ENCODE results near the gene DFFA.

DFFA gene

GRCh38 chr1:10472220-10473144 lies at the start of gene DFFA:
Gene DFFA, minus strand, starts transcription at chr1:10472529. Its CDS starts 71 bp downstream, at chr1:10472458.
- H3K36me3 ChIP-seq (ENCODE audit: insufficient read depth, insufficient read length, low read length), result peaks cover 31% of the 10 kb centered on the region

GRCh38 chr1:10521537-10522157 lies 49.3 kb upstream of the DFFA start:
- Histone ChIP-seq H3K36me3 (ENCODE audit: insufficient read depth, insufficient read length, low read length) (peaks cover 6% of the 10 kb centered on the region), H3K9me3 (ENCODE audit: insufficient read depth, low read length) (no peaks in the 10 kb centered on the region), H3K9ac (ENCODE audit: insufficient read length, low read depth) (no peak overlapping the region), H3K4me1 (ENCODE audit: insufficient read depth, insufficient read length) (peaks cover 5% of the 10 kb centered on the region), H3K4me3 (ENCODE audit: insufficient read length, low read depth) (no peak overlapping the region), H3K27me3 (ENCODE audit: insufficient read depth, insufficient read length) (no peaks in the 10 kb centered on the region)
- TF ChIP-seq YY1 (IDR thresholded peaks at IDR 0.05; ENCODE audit: insufficient read depth, insufficient read length), result no peak
- no peak for TF ChIP-seq ZNF274 (IDR thresholded peaks at IDR 0.05; ENCODE audit: low read depth, low read length)
- TF ChIP-seq SUZ12 (IDR thresholded peaks at IDR 0.05; ENCODE audit: extremely low read depth, insufficient read depth, insufficient read length), result no peak
- no peak for DNase-seq (ENCODE audit: low read depth, low spot score)

More at GRCh38 chr1:10472220-10473144, at the start of gene DFFA:
- TF ChIP-seq YY1 (IDR thresholded peaks at IDR 0.05; ENCODE audit: insufficient read depth, insufficient read length) (no peak), SUZ12 (IDR thresholded peaks at IDR 0.05; ENCODE audit: extremely low read depth, insufficient read depth, insufficient read length) (no peak), ZNF274 (IDR thresholded peaks at IDR 0.05; ENCODE audit: low read depth, low read length) (no peak)
- Histone ChIP-seq H3K9me3 (ENCODE audit: insufficient read depth, low read length) (no peaks in the 10 kb centered on the region), H3K9ac (ENCODE audit: insufficient read length, low read depth) (peak within 1 kb of the TSS; percentile 88), H3K4me3 (ENCODE audit: insufficient read length, low read depth) (peak within 1 kb of the TSS; percentile 84), H3K4me1 (ENCODE audit: insufficient read depth, insufficient read length) (no peaks in the 10 kb centered on the region), H3K27me3 (ENCODE audit: insufficient read depth, insufficient read length) (no peaks in the 10 kb centered on the region)
- peak; percentile 92 for DNase-seq (ENCODE audit: low read depth, low spot score)

GRCh38 chr1:10520952-10521351 lies 48.6 kb upstream of the DFFA start:
- no peaks in the 10 kb centered on the region for H3K9me3 ChIP-seq (ENCODE audit: insufficient read depth, low read length)
- TF ChIP-seq YY1 (IDR thresholded peaks at IDR 0.05; ENCODE audit: insufficient read depth, insufficient read length) (no peak), ZNF274 (IDR thresholded peaks at IDR 0.05; ENCODE audit: low read depth, low read length) (no peak), SUZ12 (IDR thresholded peaks at IDR 0.05; ENCODE audit: extremely low read depth, insufficient read depth, insufficient read length) (no peak)
- no peak for DNase-seq (ENCODE audit: low read depth, low spot score)

GRCh38 chr1:10520497-10520896 lies 48.2 kb upstream of the DFFA start:
- H3K9me3 ChIP-seq (ENCODE audit: insufficient read depth, low read length), result no peaks in the 10 kb centered on the region

More at GRCh38 chr1:10520952-10521351, 48.6 kb upstream of the DFFA start:
- Histone ChIP-seq H3K4me1 (ENCODE audit: insufficient read depth, insufficient read length) (peaks cover 5% of the 10 kb centered on the region), H3K27me3 (ENCODE audit: insufficient read depth, insufficient read length) (no peaks in the 10 kb centered on the region), H3K4me3 (ENCODE audit: insufficient read length, low read depth) (no peak overlapping the region), H3K36me3 (ENCODE audit: insufficient read depth, insufficient read length, low read length) (peaks cover 6% of the 10 kb centered on the region), H3K9ac (ENCODE audit: insufficient read length, low read depth) (no peak overlapping the region)

GRCh38 chr1:10519016-10519417 lies 46.7 kb upstream of the DFFA start:
- Histone ChIP-seq H3K36me3 (ENCODE audit: insufficient read depth, insufficient read length, low read length) (peaks cover 3% of the 10 kb centered on the region), H3K9ac (ENCODE audit: insufficient read length, low read depth) (no peak overlapping the region), H3K9me3 (ENCODE audit: insufficient read depth, low read length) (no peaks in the 10 kb centered on the region), H3K4me3 (ENCODE audit: insufficient read length, low read depth) (no peak overlapping the region), H3K27me3 (ENCODE audit: insufficient read depth, insufficient read length) (no peaks in the 10 kb centered on the region), H3K4me1 (ENCODE audit: insufficient read depth, insufficient read length) (peaks cover 5% of the 10 kb centered on the region)
- TF ChIP-seq YY1 (IDR thresholded peaks at IDR 0.05; ENCODE audit: insufficient read depth, insufficient read length) (no peak), ZNF274 (IDR thresholded peaks at IDR 0.05; ENCODE audit: low read depth, low read length) (no peak), SUZ12 (IDR thresholded peaks at IDR 0.05; ENCODE audit: extremely low read depth, insufficient read depth, insufficient read length) (no peak)
- no peak for DNase-seq (ENCODE audit: low read depth, low spot score)

More at GRCh38 chr1:10520497-10520896, 48.2 kb upstream of the DFFA start:
- H3K9ac ChIP-seq (ENCODE audit: insufficient read length, low read depth), result no peak overlapping the region
- no peaks in the 10 kb centered on the region for H3K27me3 ChIP-seq (ENCODE audit: insufficient read depth, insufficient read length)
- H3K36me3 ChIP-seq (ENCODE audit: insufficient read depth, insufficient read length, low read length), result peaks cover 6% of the 10 kb centered on the region
- no peak for TF ChIP-seq SUZ12 (IDR thresholded peaks at IDR 0.05; ENCODE audit: extremely low read depth, insufficient read depth, insufficient read length)
- TF ChIP-seq YY1 (IDR thresholded peaks at IDR 0.05; ENCODE audit: insufficient read depth, insufficient read length), result no peak
- no peak for TF ChIP-seq ZNF274 (IDR thresholded peaks at IDR 0.05; ENCODE audit: low read depth, low read length)
- H3K4me1 ChIP-seq (ENCODE audit: insufficient read depth, insufficient read length), result peaks cover 5% of the 10 kb centered on the region
- no peak for DNase-seq (ENCODE audit: low read depth, low spot score)
- H3K4me3 ChIP-seq (ENCODE audit: insufficient read length, low read depth), result no peak overlapping the region

GRCh38 chr1:10517677-10517982 lies 45.3 kb upstream of the DFFA start:
- Histone ChIP-seq H3K9ac (ENCODE audit: insufficient read length, low read depth) (no peak overlapping the region), H3K4me3 (ENCODE audit: insufficient read length, low read depth) (no peak overlapping the region), H3K27me3 (ENCODE audit: insufficient read depth, insufficient read length) (no peaks in the 10 kb centered on the region), H3K9me3 (ENCODE audit: insufficient read depth, low read length) (no peaks in the 10 kb centered on the region), H3K36me3 (ENCODE audit: insufficient read depth, insufficient read length, low read length) (peaks cover 3% of the 10 kb centered on the region), H3K4me1 (ENCODE audit: insufficient read depth, insufficient read length) (peaks cover 5% of the 10 kb centered on the region)
- no peak for TF ChIP-seq ZNF274 (IDR thresholded peaks at IDR 0.05; ENCODE audit: low read depth, low read length)
- no peak for TF ChIP-seq YY1 (IDR thresholded peaks at IDR 0.05; ENCODE audit: insufficient read depth, insufficient read length)
- no peak for TF ChIP-seq SUZ12 (IDR thresholded peaks at IDR 0.05; ENCODE audit: extremely low read depth, insufficient read depth, insufficient read length)
- no peak for DNase-seq (ENCODE audit: low read depth, low spot score)
